ENCODE results near the gene CCNG1.

- TF ChIP-seq POLR2AphosphoS5 (IDR thresholded peaks at IDR 0.05; ENCODE audit: borderline replicate concordance, low read depth, low read length) (no peak), EZH2 (IDR thresholded peaks at IDR 0.05) (no peak), FOXP2 (optimal IDR thresholded peaks at IDR 0.05; ENCODE audit: control extremely low read depth, extremely low read length, insufficient read depth) (no peak)
Observed at GRCh38 chr5:163434401-163434866, 3.0 kb upstream of the CCNG1 start.

Measured in SK-N-MC (cell line).